OCI-LY1 (cell line): ENCODE data around the gene NKAIN4.

ENCODE experiments used
- H2AFZ ChIP-seq: fragments of 200-600 bp; sonication (generic), shearing (Covaris generic); 2 replicates; pipeline ENCODE4 v1.6.0; 2014; ENCODE audit warnings: antibody characterized with exemption, mild to moderate bottlenecking, low read length
- H3F3A ChIP-seq: fragments of 200-600 bp; sonication (generic), shearing (Covaris generic); 2 replicates; pipeline ENCODE4 v1.6.0; 2014; ENCODE audit warnings: mild to moderate bottlenecking, antibody characterized with exemption, low read length, moderate library complexity; ENCODE audit not compliant: insufficient read depth
- H3K27ac ChIP-seq: fragments of 200-600 bp; sonication (generic); 2 replicates; pipeline ENCODE4 v1.5.1; 2014; ENCODE audit warnings: low read length, mixed run types, mild to moderate bottlenecking, low read depth; ENCODE audit not compliant: poor library complexity, severe bottlenecking
- H3K27me3 ChIP-seq: fragments of 200-600 bp; sonication (generic); 2 replicates; pipeline ENCODE4 v1.6.0; 2014; ENCODE audit warnings: antibody characterized with exemption, mild to moderate bottlenecking, low read length, moderate library complexity; ENCODE audit not compliant: insufficient read depth
- H3K36me3 ChIP-seq: fragments of 200-600 bp; sonication (generic); 2 replicates; pipeline ENCODE4 v1.6.1; 2014; ENCODE audit warnings: mild to moderate bottlenecking, antibody characterized with exemption, low read length, moderate library complexity, mixed read lengths; ENCODE audit not compliant: insufficient read depth
- H3K4me1 ChIP-seq: fragments of 200-600 bp; sonication (generic); 2 replicates; pipeline ENCODE4 v1.5.1; 2014; ENCODE audit warnings: mild to moderate bottlenecking, low read length, moderate library complexity; ENCODE audit not compliant: insufficient read depth, severe bottlenecking
- H3K4me2 ChIP-seq: fragments of 200-600 bp; sonication (generic), shearing (Covaris generic); 2 replicates; pipeline ENCODE4 v1.6.1; 2014; ENCODE audit warnings: low read length
- H3K4me3 ChIP-seq: fragments of 200-600 bp; sonication (generic); 2 replicates; pipeline ENCODE4 v1.5.1; 2014; ENCODE audit warnings: low read length, low read depth, mild to moderate bottlenecking, mixed read lengths; ENCODE audit not compliant: poor library complexity, severe bottlenecking
- H3K79me2 ChIP-seq: fragments of 200-600 bp; shearing (Covaris generic); 2 replicates; pipeline ENCODE4 v1.6.1; 2016; ENCODE audit warnings: mixed run types, low read length, mixed read lengths; ENCODE audit not compliant: insufficient read depth
- H3K9ac ChIP-seq: fragments of 200-600 bp; sonication (generic), shearing (Covaris generic); 2 replicates; pipeline ENCODE4 v1.6.1; 2014; ENCODE audit warnings: mild to moderate bottlenecking, low read length, mixed read lengths
- H3K9me2 ChIP-seq: fragments of 200-600 bp; sonication (generic), shearing (Covaris generic); 2 replicates; pipeline ENCODE4 v1.6.1; 2014; ENCODE audit warnings: low read depth, mild to moderate bottlenecking, low read length, mixed read lengths
- H3K9me3 ChIP-seq: fragments of 200-600 bp; shearing (Covaris generic); 2 replicates; pipeline ENCODE4 v1.6.1; 2014; ENCODE audit warnings: low read length, mixed read lengths
- H4K20me1 ChIP-seq: fragments of 200-600 bp; sonication (generic), shearing (Covaris generic); 2 replicates; pipeline ENCODE4 v1.6.0; 2016; ENCODE audit warnings: mild to moderate bottlenecking, low read length; ENCODE audit not compliant: insufficient read depth
- CTCF ChIP-seq: fragments of 200-600 bp; sonication (generic), shearing (Covaris generic); IDR thresholded peaks from 2 replicates; pipeline ENCODE4 v1.5.1; 2017; ENCODE audit warnings: mild to moderate bottlenecking, antibody characterized with exemption, low read length, moderate library complexity, mixed read lengths
- EZH2 ChIP-seq: fragments of 200-600 bp; sonication (generic), shearing (Covaris generic); IDR thresholded peaks from 2 replicates; pipeline ENCODE4 v1.8.0; 2017; ENCODE audit warnings: borderline replicate concordance, mixed run types, mild to moderate bottlenecking, antibody characterized with exemption, low read length, moderate library complexity, mixed read lengths

NKAIN4 gene

GRCh38 chr20:63298731-63299312 is 44.6 kb upstream of the NKAIN4 start:
- Histone ChIP-seq H3K27me3 (no peaks in the 10 kb centered on the region; the same call in 1 of the 2 replicates), H3K9ac (no peak overlapping the region), H3K79me2 (no peaks in the 10 kb centered on the region), H3F3A (no peaks in the 10 kb centered on the region), H3K27ac (no peak overlapping the region), H3K4me1 (no peaks in the 10 kb centered on the region), H3K9me3 (no peaks in the 10 kb centered on the region), H2AFZ (no peak overlapping the region), H3K4me2 (no peak overlapping the region), H4K20me1 (no peaks in the 10 kb centered on the region), H3K4me3 (no peak overlapping the region), H3K9me2 (no peaks in the 10 kb centered on the region), H3K36me3 (no peaks in the 10 kb centered on the region)
- TF ChIP-seq CTCF: no peak
- TF ChIP-seq EZH2: no peak

- Histone ChIP-seq H3K27ac (no peak overlapping the region), H3K79me2 (no peaks in the 10 kb centered on the region), H3K9ac (no peak overlapping the region), H3K9me3 (no peaks in the 10 kb centered on the region), H3F3A (no peaks in the 10 kb centered on the region), H3K9me2 (no peaks in the 10 kb centered on the region), H3K27me3 (no peaks in the 10 kb centered on the region; the same call in 1 of the 2 replicates), H2AFZ (no peak overlapping the region), H4K20me1 (no peaks in the 10 kb centered on the region), H3K4me2 (no peak overlapping the region), H3K36me3 (no peaks in the 10 kb centered on the region), H3K4me1 (no peaks in the 10 kb centered on the region), H3K4me3 (no peak overlapping the region)
- TF ChIP-seq EZH2 (no peak), CTCF (no peak)
These were observed 43.7 kb upstream of the NKAIN4 start for GRCh38 chr20:63297796-63298572.

DNA sequence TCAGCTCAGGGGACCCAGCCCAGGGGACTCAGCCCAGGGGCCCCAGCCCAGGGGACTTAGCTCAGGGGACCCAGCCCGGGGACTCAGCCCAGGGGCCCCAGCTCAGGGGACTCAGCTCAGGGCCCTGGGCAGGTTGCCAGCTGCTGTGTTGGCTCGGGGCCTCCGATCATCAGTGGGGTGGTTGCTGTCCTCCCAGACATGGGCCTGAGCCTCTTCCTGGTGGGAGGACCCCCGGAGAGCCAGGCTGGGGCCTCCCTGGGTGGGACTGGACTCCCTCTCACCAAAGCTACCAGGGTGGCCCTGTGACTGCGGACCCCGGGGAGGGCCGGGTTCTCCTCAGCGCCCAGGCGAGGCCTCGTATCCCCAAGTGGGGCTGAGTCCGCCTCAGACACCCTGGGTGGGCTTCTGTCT is 43.1 kb upstream of the NKAIN4 start:
- no peaks in the 10 kb centered on the region for H3K9me3 ChIP-seq
- no peak overlapping the region for H3K4me2 ChIP-seq
- no peaks in the 10 kb centered on the region; the same call in 1 of the 2 replicates for H3K27me3 ChIP-seq
- H3K36me3 ChIP-seq: no peaks in the 10 kb centered on the region
- no peak for TF ChIP-seq CTCF
- TF ChIP-seq EZH2: no peak
- no peaks in the 10 kb centered on the region for H3K79me2 ChIP-seq
- H3K4me3 ChIP-seq: no peak overlapping the region
- no peak overlapping the region for H2AFZ ChIP-seq
- no peaks in the 10 kb centered on the region for H3F3A ChIP-seq
- no peaks in the 10 kb centered on the region for H3K4me1 ChIP-seq
- H4K20me1 ChIP-seq: no peaks in the 10 kb centered on the region
- H3K27ac ChIP-seq: no peak overlapping the region
- H3K9ac ChIP-seq: no peak overlapping the region
- no peaks in the 10 kb centered on the region for H3K9me2 ChIP-seq
